ENCODE measurements around the gene OR51B5.

DNA sequence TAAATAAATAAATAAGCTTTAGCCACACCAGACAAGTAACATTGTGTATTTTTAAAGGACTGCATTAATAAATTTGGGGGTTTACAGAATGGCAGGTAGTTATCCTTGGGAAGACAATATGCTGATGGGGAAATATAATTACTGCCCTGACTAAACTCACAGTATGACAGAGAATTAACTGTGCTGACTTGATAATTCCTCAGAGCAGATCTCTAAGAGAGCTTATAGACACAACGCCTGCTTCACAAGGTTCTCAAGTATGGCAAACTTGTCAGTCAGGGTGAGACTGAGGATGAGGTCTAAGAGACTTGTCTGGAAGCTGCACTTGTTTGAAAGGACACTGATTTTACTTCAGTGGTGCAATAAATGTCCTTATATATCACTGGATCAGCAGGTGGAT lies 44.9 kb downstream of the OR51B5 start:
- TF ChIP-seq, protein P1, sequence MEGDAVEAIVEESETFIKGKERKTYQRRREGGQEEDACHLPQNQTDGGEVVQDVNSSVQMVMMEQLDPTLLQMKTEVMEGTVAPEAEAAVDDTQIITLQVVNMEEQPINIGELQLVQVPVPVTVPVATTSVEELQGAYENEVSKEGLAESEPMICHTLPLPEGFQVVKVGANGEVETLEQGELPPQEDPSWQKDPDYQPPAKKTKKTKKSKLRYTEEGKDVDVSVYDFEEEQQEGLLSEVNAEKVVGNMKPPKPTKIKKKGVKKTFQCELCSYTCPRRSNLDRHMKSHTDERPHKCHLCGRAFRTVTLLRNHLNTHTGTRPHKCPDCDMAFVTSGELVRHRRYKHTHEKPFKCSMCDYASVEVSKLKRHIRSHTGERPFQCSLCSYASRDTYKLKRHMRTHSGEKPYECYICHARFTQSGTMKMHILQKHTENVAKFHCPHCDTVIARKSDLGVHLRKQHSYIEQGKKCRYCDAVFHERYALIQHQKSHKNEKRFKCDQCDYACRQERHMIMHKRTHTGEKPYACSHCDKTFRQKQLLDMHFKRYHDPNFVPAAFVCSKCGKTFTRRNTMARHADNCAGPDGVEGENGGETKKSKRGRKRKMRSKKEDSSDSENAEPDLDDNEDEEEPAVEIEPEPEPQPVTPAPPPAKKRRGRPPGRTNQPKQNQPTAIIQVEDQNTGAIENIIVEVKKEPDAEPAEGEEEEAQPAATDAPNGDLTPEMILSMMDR (IDR thresholded peaks at IDR 0.05; ENCODE audit: insufficient read depth, low read depth, low read length) = no peak
- no peak for TF ChIP-seq EZH2 (IDR thresholded peaks at IDR 0.05; ENCODE audit: insufficient read depth, low read length)

Measured in astrocyte (in vitro differentiated cells and primary cell).